ENCODE data around the gene PRR5L.

- TF ChIP-seq POLR2A (IDR thresholded peaks at IDR 0.05; ENCODE audit: low read length): no peak
- no peak for TF ChIP-seq GATA1 (IDR thresholded peaks at IDR 0.05; ENCODE audit: low read depth, low read length)
These were observed 205.1 kb downstream of the PRR5L start for GRCh38 chr11:36501236-36501635.

All from erythroblast (primary cell).